ENCODE results near the gene THUMPD1.
"Not testable (repeated sequence)": the region's sequence is repeated elsewhere in the genome, so short reads cannot be mapped to it uniquely, and the experiment has no call there.

The THUMPD1 gene, protein sequence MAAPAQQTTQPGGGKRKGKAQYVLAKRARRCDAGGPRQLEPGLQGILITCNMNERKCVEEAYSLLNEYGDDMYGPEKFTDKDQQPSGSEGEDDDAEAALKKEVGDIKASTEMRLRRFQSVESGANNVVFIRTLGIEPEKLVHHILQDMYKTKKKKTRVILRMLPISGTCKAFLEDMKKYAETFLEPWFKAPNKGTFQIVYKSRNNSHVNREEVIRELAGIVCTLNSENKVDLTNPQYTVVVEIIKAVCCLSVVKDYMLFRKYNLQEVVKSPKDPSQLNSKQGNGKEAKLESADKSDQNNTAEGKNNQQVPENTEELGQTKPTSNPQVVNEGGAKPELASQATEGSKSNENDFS

DNA sequence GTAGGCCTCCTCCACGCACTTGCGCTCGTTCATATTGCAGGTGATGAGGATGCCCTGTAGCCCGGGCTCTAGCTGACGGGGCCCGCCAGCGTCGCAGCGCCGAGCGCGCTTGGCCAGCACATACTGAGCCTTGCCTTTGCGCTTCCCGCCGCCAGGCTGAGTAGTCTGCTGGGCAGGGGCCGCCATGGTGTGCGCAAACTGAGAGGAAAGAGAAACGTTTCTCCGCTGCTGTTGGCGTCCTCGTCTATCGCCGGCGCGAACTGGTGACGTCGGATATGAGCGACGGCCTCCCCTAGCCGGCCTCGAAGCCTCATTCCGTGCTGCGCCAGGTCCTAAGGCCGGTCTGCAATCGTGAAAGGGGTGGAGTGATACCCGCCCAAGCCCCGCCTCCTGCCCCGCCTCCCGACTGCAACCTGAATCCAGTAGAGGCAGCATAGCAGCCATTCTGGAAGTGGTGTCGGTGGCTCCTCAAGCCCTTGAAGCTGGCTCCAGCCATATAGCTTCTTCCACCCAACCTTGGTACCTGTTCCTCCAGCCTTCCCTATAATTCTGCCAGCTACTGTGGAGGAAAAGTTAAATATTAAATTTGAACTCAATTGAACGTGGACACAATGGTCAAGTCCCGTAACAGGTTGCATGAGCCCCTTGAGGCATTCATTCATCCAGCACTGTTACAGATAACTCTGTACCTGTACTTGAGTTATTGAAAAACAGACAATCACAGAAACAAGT, at the start of gene THUMPD1:
TSS of gene THUMPD1 (minus strand) at position 265 of the 732 bp plus-strand sequence. CDS start at position 186, 79 bp downstream.
- no peak for FAIRE-seq

GRCh38 chr16:20789130-20789529, 47.5 kb upstream of the THUMPD1 start:
- no peak for FAIRE-seq

- FAIRE-seq = no peak
Observed at GRCh38 chr16:20784204-20784603, 42.6 kb upstream of the THUMPD1 start.

DNA sequence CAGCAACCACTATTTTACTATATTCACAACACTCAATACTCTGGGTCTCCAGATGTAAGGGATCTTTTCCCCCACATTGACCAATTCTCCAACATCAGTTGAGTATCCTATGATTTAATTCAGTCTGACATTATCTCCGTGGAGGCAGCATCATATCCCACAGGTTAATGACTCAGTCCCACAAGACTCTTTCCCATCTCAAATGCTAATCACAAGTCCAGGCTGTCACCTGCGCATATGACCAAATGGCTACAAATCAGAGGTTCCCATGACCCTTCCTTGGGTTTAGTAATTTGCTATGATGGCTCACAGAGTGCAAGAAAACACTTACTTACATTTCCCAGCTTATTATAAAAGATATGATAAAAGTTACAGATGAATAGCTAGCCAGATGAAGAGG, 40.9 kb upstream of the THUMPD1 start:
- no peak for FAIRE-seq

DNA sequence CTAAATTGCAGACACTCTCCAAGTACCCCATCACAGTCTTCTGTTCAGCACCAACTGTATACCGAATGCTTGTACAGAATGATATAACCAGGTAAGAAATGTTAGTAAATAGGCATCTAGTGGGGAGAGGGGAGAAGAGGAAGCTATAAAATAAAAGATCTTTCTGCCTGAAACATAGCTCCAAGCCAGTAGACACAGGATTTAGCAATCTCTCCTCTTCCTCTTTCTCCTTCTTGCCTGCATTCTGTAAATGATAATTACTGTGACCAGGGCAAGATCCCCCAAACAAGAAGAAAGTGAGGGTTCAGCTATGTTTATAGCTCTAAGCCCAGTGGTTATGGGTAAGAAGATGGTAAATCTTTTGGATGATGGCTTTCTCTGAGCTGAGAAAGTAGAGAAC, 40.1 kb upstream of the THUMPD1 start:
- peak; percentile 5 for FAIRE-seq

- FAIRE-seq = no peak
Observed at GRCh38 chr16:20774703-20775362, 33.2 kb upstream of the THUMPD1 start.

DNA sequence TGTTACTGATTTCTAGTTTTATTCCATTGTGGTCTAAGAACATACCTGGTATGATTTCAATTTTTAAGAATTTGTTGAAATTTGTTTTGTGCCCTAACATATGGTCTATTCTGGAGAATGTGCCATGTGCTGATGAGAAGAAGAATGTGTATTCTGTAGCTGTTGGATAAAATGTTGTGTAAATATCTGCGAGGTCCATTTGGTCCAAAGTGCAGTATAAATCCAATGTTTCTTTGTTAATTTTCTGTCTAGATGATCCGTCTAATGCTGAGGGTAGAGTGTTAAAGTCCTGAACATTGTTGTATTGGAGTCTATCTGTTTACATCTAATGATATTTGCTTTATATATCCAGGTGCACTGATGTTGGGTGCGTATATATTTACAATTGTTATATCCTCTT, 32.1 kb upstream of the THUMPD1 start:
- no peak for FAIRE-seq

DNA sequence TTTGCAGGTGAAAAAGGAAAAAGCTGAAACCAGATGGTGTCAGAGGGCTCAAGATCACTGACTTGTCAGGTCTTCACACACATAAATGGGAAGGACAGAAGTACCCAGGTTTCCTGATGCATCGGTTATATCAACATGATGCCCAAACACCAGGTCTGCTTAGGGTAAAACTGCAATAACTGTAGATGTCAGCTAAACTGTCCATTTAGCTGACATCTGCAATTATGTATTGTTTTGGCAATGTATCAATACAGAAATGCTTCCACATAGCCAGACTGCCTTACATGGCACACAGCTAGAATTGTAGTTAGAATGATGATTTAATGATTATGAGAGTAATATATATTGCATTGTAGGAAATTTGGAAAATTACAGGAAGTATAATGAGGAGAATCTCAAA, 27.2 kb upstream of the THUMPD1 start:
- FAIRE-seq = no peak

GRCh38 chr16:20768121-20768520, 26.5 kb upstream of the THUMPD1 start:
- FAIRE-seq = no peak

DNA sequence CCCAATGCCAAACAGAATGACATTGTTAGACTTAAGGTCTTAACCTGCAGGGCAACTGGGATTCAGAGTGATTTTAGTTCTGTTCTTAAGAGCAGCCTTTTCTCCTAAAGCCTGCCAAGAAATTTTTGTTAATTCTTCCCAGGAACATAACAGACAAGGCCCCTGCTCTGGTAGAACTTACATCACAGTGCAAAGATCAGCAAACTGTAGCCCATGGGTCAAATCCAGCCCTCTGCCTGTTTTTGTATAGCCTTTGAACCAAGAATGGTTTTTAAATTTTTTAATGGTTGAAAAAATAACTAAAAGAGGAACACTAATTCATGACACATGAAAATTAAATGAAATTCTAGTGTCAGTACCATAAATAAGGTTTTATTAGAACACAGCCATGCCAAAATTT, 26.0 kb upstream of the THUMPD1 start:
- no peak for FAIRE-seq

- FAIRE-seq = no peak
Observed at GRCh38 chr16:20766294-20766693, 24.7 kb upstream of the THUMPD1 start.

GRCh38 chr16:20765732-20766131, 24.1 kb upstream of the THUMPD1 start:
- no peak for FAIRE-seq

DNA sequence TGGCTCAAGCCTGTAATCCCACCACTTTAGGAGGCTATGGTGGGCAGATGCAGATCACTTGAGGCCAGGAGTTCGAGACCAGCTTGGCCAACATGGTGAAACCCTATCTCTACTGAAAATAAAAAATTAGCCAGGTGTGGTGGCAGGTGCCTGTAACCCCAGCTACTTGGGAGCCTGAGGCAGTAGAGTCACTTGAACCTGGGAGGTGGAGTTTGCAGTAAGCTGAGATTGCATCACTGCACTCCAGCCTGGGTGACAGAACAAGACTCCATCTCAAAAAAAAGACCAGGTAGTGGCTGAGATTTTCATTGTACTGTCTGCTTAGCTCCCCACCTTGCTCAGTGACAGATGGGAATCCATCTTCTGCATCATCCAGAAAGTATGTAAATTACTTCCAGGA, 22.8 kb upstream of the THUMPD1 start:
- FAIRE-seq = not testable (repeated sequence)

- peak; percentile 94 for FAIRE-seq
Observed at GRCh38 chr16:20763461-20764232, 22.0 kb upstream of the THUMPD1 start, which contains the start of gene ACSM3. TSS of gene ACSM3 (plus strand) at chr16:20764014. CDS start at chr16:20770035, 6,021 bp downstream.

- FAIRE-seq = no peak
Observed at GRCh38 chr16:20762404-20763123, 20.9 kb upstream of the THUMPD1 start.

- no peak for FAIRE-seq
Observed at GRCh38 chr16:20761175-20761574, 19.6 kb upstream of the THUMPD1 start.

GRCh38 chr16:20760346-20760745, 18.7 kb upstream of the THUMPD1 start:
- FAIRE-seq = no peak

- FAIRE-seq = not testable (repeated sequence)
Observed at GRCh38 chr16:20755799-20756198, 14.2 kb upstream of the THUMPD1 start.

GRCh38 chr16:20755238-20755637, 13.6 kb upstream of the THUMPD1 start:
- peak; percentile 17 for FAIRE-seq

DNA sequence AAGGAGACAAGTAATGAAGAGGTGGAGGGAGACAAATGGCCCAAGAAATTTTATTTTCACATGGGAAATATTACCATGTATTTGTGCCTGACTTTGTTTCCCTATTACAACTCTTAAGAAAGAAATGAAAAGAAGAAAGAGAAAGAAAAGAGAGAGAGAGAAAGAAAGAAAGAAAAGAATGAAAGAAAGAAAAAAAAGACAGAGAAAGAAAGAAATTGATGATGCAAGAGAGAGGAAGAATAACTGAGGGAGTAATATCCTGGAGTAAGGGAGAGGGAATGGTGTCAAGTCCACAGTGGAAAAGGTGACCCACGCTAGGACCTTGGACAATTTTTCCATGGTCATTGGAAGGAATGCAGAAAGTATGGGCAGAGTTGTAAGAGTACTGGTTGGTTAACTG, 12.1 kb upstream of the THUMPD1 start:
- no peak for FAIRE-seq

- FAIRE-seq = no peak
Observed at GRCh38 chr16:20750558-20750957, 8.9 kb upstream of the THUMPD1 start.

GRCh38 chr16:20749474-20749873, 7.9 kb upstream of the THUMPD1 start:
- FAIRE-seq = no peak

Data from islet of Langerhans (tissue), 1 donor.